CD4-positive, alpha-beta memory T cell (primary cell): Measurements from ENCODE around the gene KRTAP4-9. TPM values are rescaled to one million over a fixed set of nuclear protein-coding genes. Genes with fewer than 3 reads are reported as not detected.
A peak's percentile ranks its signal among the peaks of the same experiment; 100 is the strongest.
"Not testable (repeated sequence)": the region's sequence is repeated elsewhere in the genome, so short reads cannot be mapped to it uniquely, and the experiment has no call there.

Source experiments
- CTCF ChIA-PET: fragments of 350-600 bp; sonication (Branson Sonifier 250); formaldehyde crosslinking; loops from one replicate; lab custom pipeline; 2021; ENCODE audit warnings: inconsistent platforms; ENCODE audit not compliant: partially characterized antibody; lab: Charles Lee
- POLR2A ChIA-PET: fragments of 350-600 bp; sonication (Branson Sonifier 250); formaldehyde crosslinking; loops from one replicate; lab custom pipeline; 2021; ENCODE audit not compliant: partially characterized antibody; lab: Charles Lee
- DNase-seq, 5 donors: peaks; one replicate each; pipeline versions ENCODE4 v3.0.0 to v3.0.0-alpha.2; 2020 to 2022; ENCODE audit warnings: mixed read lengths in 1 of 5
- H3K27ac ChIP-seq: one replicate; pipeline ENCODE4 v1.7.0; 2013; ENCODE audit warnings: low read depth, low read length
- H3K27me3 ChIP-seq: 2 replicates; pipeline ENCODE4 v1.7.0; 2013; ENCODE audit warnings: mild to moderate bottlenecking, low read length, moderate library complexity; ENCODE audit not compliant: insufficient read depth
- H3K36me3 ChIP-seq: 2 replicates; pipeline ENCODE4 v1.7.0; 2013; ENCODE audit warnings: mild to moderate bottlenecking, low read length, moderate library complexity; ENCODE audit not compliant: insufficient read depth
- H3K4me1 ChIP-seq: 2 replicates; pipeline ENCODE4 v1.7.0; 2013; ENCODE audit warnings: mild to moderate bottlenecking, low read length, moderate library complexity; ENCODE audit not compliant: insufficient read depth
- H3K4me3 ChIP-seq, 2 donors: one replicate each; pipeline ENCODE4 v1.7.0; 2013; ENCODE audit warnings: low read length in 2 of 2, mild to moderate bottlenecking in 1 of 2
- H3K9me3 ChIP-seq, 2 donors: one replicate each; pipeline ENCODE4 v1.7.0; 2013; ENCODE audit warnings: low read length in 2 of 2, control low read depth in 1 of 2; ENCODE audit not compliant: control insufficient read depth in 1 of 2
- H3K27ac Mint-ChIP-seq, 7 donors: one replicate each; pipeline ENCODE4 v1.8.0; 2020 to 2021; ENCODE audit warnings: mixed read lengths in 7 of 7, mild to moderate bottlenecking in 6 of 7, inconsistent platforms in 3 of 7, moderate library complexity in 3 of 7
- H3K27me3 Mint-ChIP-seq, 2 donors: one replicate each; pipeline ENCODE4 v1.8.0; 2020 to 2021; ENCODE audit warnings: mixed read lengths in 2 of 2
- H3K36me3 Mint-ChIP-seq, 2 donors: one replicate each; pipeline ENCODE4 v1.8.0; 2020 to 2021; ENCODE audit warnings: mixed read lengths in 2 of 2, inconsistent platforms in 1 of 2, mild to moderate bottlenecking in 1 of 2
- H3K4me1 Mint-ChIP-seq, 4 donors: one replicate each; pipeline ENCODE4 v1.8.0; 2020 to 2021; ENCODE audit warnings: mixed read lengths in 4 of 4, mild to moderate bottlenecking in 1 of 4
- H3K4me3 Mint-ChIP-seq, 8 donors: one replicate each; pipeline ENCODE4 v1.8.0; 2020 to 2021; ENCODE audit warnings: mixed read lengths in 8 of 8, mild to moderate bottlenecking in 7 of 8, moderate library complexity in 6 of 8, inconsistent platforms in 3 of 8
- H3K9me3 Mint-ChIP-seq, 8 donors: one replicate each; pipeline ENCODE4 v1.8.0; 2020 to 2021; ENCODE audit warnings: mixed read lengths in 8 of 8, mild to moderate bottlenecking in 5 of 8, inconsistent platforms in 3 of 8, moderate library complexity in 1 of 8
- intact Hi-C: fragments of 100-400 bp; cut with micrococcal nuclease; formaldehyde crosslinking; loops from one replicate; pipeline ENCODE4 v1.15.1; 2023
- polyA plus RNA-seq, 2 donors: library from polyadenylated mRNA; unstranded; fragments of 300-500 nt; fragmentation: Illumina TruSeq; gene quantifications; one replicate each; pipeline ENCODE4 v1.2.3, GENCODE V29; 2021
- total RNA-seq, 2 experiments: library from RNA; stranded (reverse); gene quantifications; one replicate each; pipeline ENCODE4 v1.2.3, GENCODE V29; 2021

The KRTAP4-9 gene
- total and polyA plus RNA-seq, 4 experiments from 2014 or later = not detected

GRCh38 chr17:41121742-41122141 lies 16.6 kb downstream of the KRTAP4-9 start:
- H3K4me3 ChIP-seq = no peak overlapping the region
- Mint-ChIP-seq H3K9me3 (peaks cover 0 to 7% (median under 1%) of the 10 kb centered on the region in 8 donors), H3K27ac (peak overlapping the region in 1 of 7 donors; percentile 12), H3K4me3 (no peak overlapping the region), H3K36me3 (no peaks in the 10 kb centered on the region), H3K27me3 (peaks cover 2 to 4% of the 10 kb centered on the region in 2 donors), H3K4me1 (peaks cover 13 to 68% (median 50%) of the 10 kb centered on the region in 4 donors)
- H3K27ac ChIP-seq = no peak overlapping the region
- H3K27me3 ChIP-seq = no peaks in the 10 kb centered on the region
- POLR2A ChIA-PET = interaction anchor here (1.1 to 1.5 kb wide), 3 partner anchors 10 to 187 kb away, joined by 4 to 6 read pairs (median 4); partner anchors contain the start of gene KRTAP16-1
- no peaks in the 10 kb centered on the region for H3K36me3 ChIP-seq
- intact Hi-C loops = loop anchor here (2.0 kb wide), 3 partner anchors 201 to 427 kb away; no protein-coding TSS in a partner anchor
- peaks cover 54% of the 10 kb centered on the region for H3K4me1 ChIP-seq
- no peak for DNase-seq
- no peaks in the 10 kb centered on the region for H3K9me3 ChIP-seq
- CTCF ChIA-PET = interaction anchor here (1.2 to 1.6 kb wide), 2 partner anchors 201 to 427 kb away, joined by 3 to 9 read pairs; no protein-coding TSS in a partner anchor

DNA sequence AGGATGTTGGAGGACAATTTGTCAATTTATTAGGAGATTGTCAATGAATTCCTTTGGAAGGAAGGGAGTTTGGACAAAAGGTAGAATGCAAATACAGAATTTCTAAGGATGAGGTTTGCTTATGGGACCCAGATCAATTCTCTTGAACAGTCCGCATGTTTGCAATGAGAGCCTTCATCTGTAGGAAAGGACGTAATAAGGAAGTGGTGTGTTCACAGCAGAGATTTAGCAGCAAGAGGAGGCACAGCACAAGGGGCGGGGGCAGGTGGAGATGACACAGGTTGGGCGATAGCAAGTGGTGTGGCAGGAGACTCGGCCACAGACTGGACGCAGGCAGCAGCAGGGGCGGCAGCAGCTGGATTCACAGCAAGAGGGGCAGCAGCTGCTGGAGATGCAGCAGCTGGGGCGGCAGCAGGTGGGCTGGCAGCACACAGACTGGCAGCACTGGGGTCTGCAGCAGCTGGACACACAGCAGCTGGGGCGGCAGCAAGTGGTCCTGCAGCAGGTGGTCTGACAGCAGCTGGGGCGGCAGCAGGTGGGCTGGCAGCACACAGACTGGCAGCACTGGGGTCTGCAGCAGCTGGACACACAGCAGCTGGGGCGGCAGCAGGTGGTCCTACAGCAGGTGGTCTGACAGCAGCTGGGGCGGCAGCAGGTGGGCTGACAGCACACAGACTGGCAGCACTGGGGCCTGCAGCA lies 18.3 kb downstream of the KRTAP4-9 start:
- H3K27ac ChIP-seq, DNase-seq, H3K9me3 Mint-ChIP-seq, H3K36me3 ChIP-seq, H3K27me3 ChIP-seq, H3K36me3 Mint-ChIP-seq, H3K4me3 ChIP-seq, H3K27me3 Mint-ChIP-seq, intact Hi-C loops, H3K9me3 ChIP-seq: not testable (repeated sequence)
- ChIA-PET POLR2A (interaction anchor here (1.2 to 1.5 kb wide), 2 partner anchors 10 kb away, joined by 3 to 4 read pairs; no protein-coding TSS in a partner anchor), CTCF (interaction anchor here (0.7 to 1.0 kb wide), 2 partner anchors 163 to 199 kb away, joined by 3 to 6 read pairs; no protein-coding TSS in a partner anchor)
- H3K4me3 Mint-ChIP-seq = peak overlapping the region in 7 of 8 donors; percentile 64 to 87 (median 73)
- H3K27ac Mint-ChIP-seq = peak overlapping the region in 6 of 7 donors; percentile 2 to 91 (median 64)
- peaks cover 13 to 81% (median 48%) of the 10 kb centered on the region in 4 donors for H3K4me1 Mint-ChIP-seq
- H3K4me1 ChIP-seq = peaks cover 57% of the 10 kb centered on the region

- H3K4me1 ChIP-seq = peaks cover 57% of the 10 kb centered on the region
- H3K27ac ChIP-seq, H3K4me3 ChIP-seq, H3K36me3 Mint-ChIP-seq, H3K9me3 Mint-ChIP-seq, H3K9me3 ChIP-seq, H3K36me3 ChIP-seq, intact Hi-C loops, H3K27me3 ChIP-seq, H3K27me3 Mint-ChIP-seq, DNase-seq: not testable (repeated sequence)
- Mint-ChIP-seq H3K4me3 (peak within 1 kb of the TSS in 7 of 8 donors; percentile 64 to 87 (median 73)), H3K27ac (peak within 1 kb of the TSS in 6 of 7 donors; percentile 2 to 91 (median 74)), H3K4me1 (peaks cover 13 to 82% (median 50%) of the 10 kb centered on the region in 4 donors)
- POLR2A ChIA-PET = interaction anchor here (1.2 kb wide), 1 partner anchor 10 kb away, joined by 3 read pairs; no protein-coding TSS in a partner anchor
- CTCF ChIA-PET = interaction anchor here (0.7 to 1.0 kb wide), 2 partner anchors 163 to 199 kb away, joined by 3 to 6 read pairs; no protein-coding TSS in a partner anchor
Measured at GRCh38 chr17:41123991-41124371, 18.8 kb downstream of the KRTAP4-9 start, which contains the start of gene KRTAP4-12. TSS of gene KRTAP4-12 (minus strand) at chr17:41124182. CDS start at chr17:41124122, 60 bp downstream.

- H3K4me1 Mint-ChIP-seq = peaks cover 11 to 88% (median 53%) of the 10 kb centered on the region in 4 donors
- Histone ChIP-seq H3K9me3 (no peaks in the 10 kb centered on the region), H3K4me1 (peaks cover 52% of the 10 kb centered on the region), H3K36me3 (no peaks in the 10 kb centered on the region), H3K27me3 (no peaks in the 10 kb centered on the region), H3K4me3 (no peak overlapping the region), H3K27ac (no peak overlapping the region)
- peaks cover 0 to 7% (median 4%) of the 10 kb centered on the region in 8 donors for H3K9me3 Mint-ChIP-seq
- DNase-seq = no peak
- H3K27me3 Mint-ChIP-seq = no peaks in the 10 kb centered on the region
- no peaks in the 10 kb centered on the region for H3K36me3 Mint-ChIP-seq
- CTCF ChIA-PET = no interaction called here
- peak overlapping the region in 1 of 7 donors; percentile 93 for H3K27ac Mint-ChIP-seq
- H3K4me3 Mint-ChIP-seq = peak overlapping the region in 3 of 8 donors; percentile 44 to 87 (median 51)
- intact Hi-C loops = loop anchor here (5.0 kb wide), 1 partner anchor 182 kb away; the partner anchor contains the start of gene KRTAP16-1
- POLR2A ChIA-PET = interaction anchor here (1.2 kb wide), 1 partner anchor 9 kb away, joined by 3 read pairs; no protein-coding TSS in a partner anchor
Measured at GRCh38 chr17:41125064-41125463, 19.9 kb downstream of the KRTAP4-9 start.

DNA sequence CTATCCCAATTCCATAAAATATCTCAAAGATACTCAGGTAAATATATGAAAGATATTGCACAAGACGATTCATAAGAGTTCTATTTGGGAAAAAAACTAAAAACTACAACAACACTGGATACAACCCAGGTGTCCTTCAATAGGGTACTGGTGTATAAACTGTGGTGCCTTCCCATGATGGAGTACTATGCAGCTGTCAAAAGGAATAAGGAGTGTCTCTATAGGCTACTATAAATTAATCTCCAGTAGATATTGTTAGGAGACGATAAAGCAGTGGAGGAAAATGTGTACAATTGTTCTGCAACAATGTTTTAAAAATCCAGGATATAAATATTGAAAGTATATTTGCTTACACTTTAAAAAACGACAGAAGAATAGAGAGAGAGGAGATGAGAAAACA lies 21.2 kb downstream of the KRTAP4-9 start:
- Mint-ChIP-seq H3K27me3 (no peaks in the 10 kb centered on the region), H3K27ac (peak overlapping the region in 3 of 7 donors; percentile 43 to 64 (median 59)), H3K4me1 (peaks cover 11 to 91% (median 51%) of the 10 kb centered on the region in 4 donors), H3K9me3 (peaks cover 0 to 7% (median 3%) of the 10 kb centered on the region in 8 donors), H3K4me3 (peak overlapping the region in 3 of 8 donors; percentile 39 to 75 (median 71)), H3K36me3 (no peaks in the 10 kb centered on the region)
- POLR2A ChIA-PET = interaction anchor here (0.7 kb wide), 1 partner anchor 207 kb away, joined by 3 read pairs; no protein-coding TSS in a partner anchor
- Histone ChIP-seq H3K4me3 (no peak overlapping the region), H3K4me1 (peaks cover 47% of the 10 kb centered on the region), H3K27ac (no peak overlapping the region), H3K9me3 (no peaks in the 10 kb centered on the region), H3K36me3 (no peaks in the 10 kb centered on the region), H3K27me3 (no peaks in the 10 kb centered on the region)
- CTCF ChIA-PET = interaction anchor here (1.6 kb wide), 1 partner anchor 196 kb away, joined by 5 read pairs; no protein-coding TSS in a partner anchor
- intact Hi-C loops = loop anchor here (5.0 kb wide), 1 partner anchor 181 kb away; the partner anchor contains the start of gene KRTAP16-1
- no peak for DNase-seq

- ChIA-PET POLR2A (no interaction called here), CTCF (interaction anchor here (1.6 kb wide), 1 partner anchor 195 kb away, joined by 5 read pairs; no protein-coding TSS in a partner anchor)
- no peaks in the 10 kb centered on the region for H3K36me3 Mint-ChIP-seq
- Histone ChIP-seq H3K4me3 (no peak overlapping the region), H3K4me1 (peaks cover 47% of the 10 kb centered on the region), H3K9me3 (no peaks in the 10 kb centered on the region), H3K36me3 (no peaks in the 10 kb centered on the region), H3K27ac (no peak overlapping the region), H3K27me3 (no peaks in the 10 kb centered on the region)
- DNase-seq = no peak
- H3K4me1 Mint-ChIP-seq = peaks cover 11 to 93% (median 58%) of the 10 kb centered on the region in 4 donors
- no peak overlapping the region for H3K27ac Mint-ChIP-seq
- H3K9me3 Mint-ChIP-seq = peaks cover 0 to 7% (median 3%) of the 10 kb centered on the region in 8 donors
- H3K27me3 Mint-ChIP-seq = no peaks in the 10 kb centered on the region
- intact Hi-C loops = loop anchor here (5.0 kb wide), 1 partner anchor 180 kb away; the partner anchor contains the start of gene KRTAP16-1
- no peak overlapping the region for H3K4me3 Mint-ChIP-seq
Measured at GRCh38 chr17:41127371-41127770, 22.2 kb downstream of the KRTAP4-9 start.
